COR-L47 (cell line): ENCODE measurements around the gene TAS1R1.
"Not testable (repeated sequence)": the region's sequence is repeated elsewhere in the genome, so short reads cannot be mapped to it uniquely, and the experiment has no call there.

Experiments
- DNase-seq: peaks from one replicate; lab custom pipeline; 2025; lab: John Stamatoyannopoulos, UW

TAS1R1 gene

DNA sequence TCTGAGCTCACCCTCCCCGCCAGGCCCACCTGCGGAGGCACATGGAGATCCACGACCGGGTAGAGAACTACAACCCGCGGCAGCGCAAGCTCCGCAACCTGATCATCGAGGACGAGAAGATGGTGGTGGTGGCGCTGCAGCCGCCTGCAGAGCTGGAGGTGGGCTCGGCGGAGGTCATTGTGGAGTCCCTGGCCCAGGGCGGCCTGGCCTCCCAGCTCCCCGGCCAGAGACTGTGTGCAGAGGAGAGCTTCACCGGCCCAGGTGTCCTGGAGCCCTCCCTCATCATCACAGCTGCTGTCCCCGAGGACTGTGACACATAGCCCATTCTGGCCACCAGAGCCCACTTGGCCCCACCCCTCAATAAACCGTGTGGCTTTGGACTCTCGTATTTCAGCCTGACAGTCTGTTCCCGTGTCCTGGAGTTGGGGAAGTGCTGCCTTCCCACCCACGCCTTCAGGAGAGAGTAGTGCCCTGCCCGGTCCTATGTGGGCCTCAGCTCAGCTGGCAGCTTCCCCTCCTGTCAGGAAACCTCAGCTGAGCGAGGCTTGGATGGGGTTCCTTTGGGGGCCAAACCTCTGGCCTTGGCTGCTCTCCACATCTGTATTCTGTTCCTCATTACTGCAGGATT, 33.9 kb downstream of the TAS1R1 start:
- no peak for DNase-seq

DNA sequence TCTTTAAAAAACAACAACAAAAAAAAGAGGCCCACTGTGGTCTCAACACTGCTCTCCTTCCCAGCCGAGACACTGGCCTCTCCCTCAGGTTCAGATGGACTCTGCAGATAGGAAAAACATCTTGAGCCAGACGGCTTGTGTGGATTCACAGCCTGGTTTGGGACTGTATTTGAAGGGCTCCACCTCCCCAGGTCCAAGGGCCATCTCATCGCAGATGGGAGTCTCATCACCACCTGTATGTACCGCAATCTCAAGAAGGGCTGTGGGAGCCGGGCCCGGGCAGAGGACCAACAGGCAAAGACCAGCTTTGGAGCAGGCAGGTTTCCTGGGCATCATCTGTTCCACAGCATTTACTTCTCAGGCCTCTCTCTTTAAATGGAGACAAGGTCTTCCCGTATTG, 34.9 kb downstream of the TAS1R1 start:
- DNase-seq: no peak

DNA sequence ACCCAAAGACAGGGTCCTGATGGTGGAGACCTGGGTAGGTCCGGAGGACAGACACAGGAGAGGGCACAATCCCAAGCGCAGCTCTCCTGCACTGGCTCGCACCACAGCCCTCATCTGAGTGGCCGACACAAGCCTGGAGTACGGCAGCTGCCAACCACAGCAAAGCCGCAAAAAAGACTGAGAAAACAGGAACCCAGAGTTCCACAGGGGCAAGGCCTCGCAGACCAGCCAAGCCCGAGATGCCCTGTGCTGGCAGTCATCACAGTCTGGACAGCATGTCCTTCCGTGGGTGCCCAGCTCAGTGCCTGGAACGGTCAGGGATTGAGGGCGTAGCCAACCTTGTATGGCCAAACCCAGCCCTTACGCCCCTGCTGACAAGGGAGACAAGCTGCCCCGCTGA, 36.1 kb downstream of the TAS1R1 start:
- DNase-seq: no peak

DNA sequence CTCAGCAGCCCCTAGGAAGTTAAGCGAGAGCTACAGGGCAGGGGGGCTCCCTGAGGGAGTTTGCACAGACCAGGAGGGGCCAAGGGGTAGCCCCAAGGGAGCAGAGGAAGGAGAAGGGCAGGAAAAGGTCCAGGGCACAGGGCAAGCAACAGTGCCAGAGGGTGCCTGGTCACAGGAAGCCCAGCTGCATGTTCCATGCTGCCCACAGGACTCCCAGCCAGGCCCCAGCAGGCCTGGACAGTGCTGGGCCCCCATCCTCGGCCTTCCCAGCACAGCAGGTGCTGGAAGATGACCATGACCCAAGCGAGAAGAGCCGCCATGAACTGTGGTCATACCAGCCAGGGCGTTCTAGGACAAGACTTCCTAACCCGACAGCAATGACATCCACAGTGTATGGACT, 36.5 kb downstream of the TAS1R1 start:
- no peak for DNase-seq

DNA sequence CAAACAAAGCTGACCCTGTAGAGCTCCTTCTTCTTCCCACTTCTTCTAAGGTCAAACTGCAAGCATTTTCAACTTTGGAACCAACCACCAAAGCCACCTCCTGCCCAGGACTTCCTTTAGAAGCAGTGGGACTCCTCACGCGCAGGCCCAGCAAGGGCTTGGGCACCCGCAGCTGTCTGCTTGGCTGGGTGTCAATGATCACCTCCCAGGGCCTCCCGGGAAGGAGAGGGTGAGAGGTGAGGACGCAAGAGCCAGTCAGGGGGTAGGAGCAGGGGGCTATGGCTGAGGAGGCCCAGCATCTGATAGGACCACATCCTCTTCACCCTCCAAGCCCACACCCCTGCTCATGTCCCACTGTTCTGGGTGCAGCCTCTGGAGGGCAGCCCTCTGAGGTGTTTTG, 37.3 kb downstream of the TAS1R1 start:
- DNase-seq: no peak

GRCh38 chr1:6592865-6593593, 37.9 kb downstream of the TAS1R1 start:
- no peak for DNase-seq

- no peak for DNase-seq
These were observed 38.7 kb downstream of the TAS1R1 start for GRCh38 chr1:6593810-6594209.

- DNase-seq: no peak
These were observed 40.1 kb downstream of the TAS1R1 start for GRCh38 chr1:6594977-6595740.

DNA sequence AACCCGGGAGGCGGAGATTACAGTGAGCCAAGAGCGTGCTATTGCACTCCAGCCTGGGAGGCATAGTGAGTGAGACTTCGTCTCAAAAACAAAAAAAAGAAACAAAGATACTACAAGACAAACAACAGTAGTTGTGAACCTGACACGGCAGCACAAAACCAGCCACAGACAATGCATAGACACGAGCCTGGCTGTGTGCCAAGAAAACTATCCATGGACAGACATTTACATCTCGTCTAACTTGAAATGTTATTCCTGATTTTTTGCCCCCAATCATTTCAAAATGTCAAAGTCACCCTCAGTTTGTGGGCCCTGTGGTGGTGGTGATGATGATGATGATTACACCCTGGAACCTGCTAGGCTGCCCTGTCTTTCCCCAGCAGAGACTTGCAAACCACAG, 41.2 kb downstream of the TAS1R1 start:
- DNase-seq: no peak

DNA sequence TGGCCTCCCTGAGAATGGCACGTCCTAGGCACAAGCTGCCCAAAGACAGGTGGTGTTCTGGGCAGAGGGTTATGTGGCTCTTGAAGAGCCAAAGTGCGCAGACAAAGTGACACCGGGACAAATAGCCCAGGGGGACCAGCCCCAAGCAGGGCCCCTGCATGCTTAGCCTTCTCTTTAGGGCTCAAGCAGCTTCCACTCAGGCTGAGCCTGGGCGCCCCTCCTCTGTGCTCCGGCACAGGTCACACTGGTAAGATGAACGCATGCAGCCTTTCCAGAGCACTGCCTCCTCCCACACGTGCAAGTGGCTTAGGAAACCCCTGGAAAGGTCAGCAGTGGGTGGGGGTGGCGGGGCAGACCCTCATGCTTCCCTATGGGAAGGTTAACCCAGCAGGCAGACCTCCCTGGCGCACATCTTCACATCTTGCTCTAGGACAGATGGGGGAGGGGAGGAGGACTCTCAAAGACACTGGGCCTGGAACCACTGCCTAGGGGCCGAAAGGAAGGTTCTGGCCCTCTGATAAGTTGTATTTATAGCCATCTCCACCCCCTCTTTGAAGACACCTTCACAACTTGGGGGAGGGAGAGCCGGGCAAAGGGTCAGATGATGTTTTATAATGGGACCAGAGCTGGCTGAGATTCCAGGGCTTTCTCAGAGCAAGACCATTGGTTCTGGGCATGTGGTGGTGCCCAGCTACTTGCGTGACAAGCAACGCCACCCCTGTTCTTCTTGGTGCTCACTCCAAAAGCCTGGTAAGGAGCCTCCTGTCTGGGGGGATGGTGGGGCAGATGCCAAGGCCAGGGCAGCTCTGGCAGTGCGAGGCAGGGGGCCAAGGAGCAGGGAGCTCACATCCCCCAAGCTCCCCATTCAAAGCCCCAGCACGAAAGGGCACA, 42.0 kb downstream of the TAS1R1 start:
- DNase-seq: no peak

GRCh38 chr1:6597777-6598131, 42.6 kb downstream of the TAS1R1 start:
- DNase-seq: no peak

DNA sequence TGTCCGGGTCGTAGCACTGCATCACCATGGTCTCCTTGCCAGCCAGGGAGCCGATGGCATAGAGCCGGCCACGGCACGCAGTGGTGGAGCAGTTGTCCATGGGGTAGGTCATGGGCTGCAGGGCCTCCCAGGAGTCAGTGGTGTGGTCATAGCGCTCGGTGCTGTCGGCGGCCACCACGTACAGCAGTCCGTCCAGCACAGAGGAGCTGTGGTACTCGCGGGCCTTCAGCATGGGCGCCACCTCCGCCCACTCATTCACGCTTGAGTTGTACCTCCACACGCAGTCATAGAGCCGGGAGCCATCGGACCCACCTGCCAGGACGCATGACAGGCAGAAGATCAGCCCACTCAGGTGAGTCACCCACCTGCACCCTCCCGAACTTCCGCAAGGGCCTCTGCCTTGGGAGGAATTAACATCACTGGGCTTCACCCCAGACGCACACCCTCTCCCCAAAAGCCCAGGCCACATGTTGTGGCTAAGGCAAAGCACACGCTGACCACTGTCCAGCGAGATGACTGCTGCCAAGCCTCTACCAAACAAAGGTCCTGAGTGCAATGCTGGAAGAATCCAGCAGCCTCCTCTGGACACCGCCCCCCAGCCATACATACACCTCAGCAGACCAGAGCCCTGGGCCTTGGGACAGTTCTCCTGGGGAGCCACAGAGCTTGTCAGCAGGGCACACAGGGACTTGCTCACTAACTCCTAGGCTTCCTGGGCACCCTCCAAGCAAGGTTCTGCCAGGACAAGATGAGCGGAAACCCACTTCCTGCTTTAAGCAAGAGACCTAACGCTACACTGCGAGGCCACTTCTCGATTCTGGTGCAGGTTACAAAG, 44.3 kb downstream of the TAS1R1 start:
- no peak for DNase-seq

DNA sequence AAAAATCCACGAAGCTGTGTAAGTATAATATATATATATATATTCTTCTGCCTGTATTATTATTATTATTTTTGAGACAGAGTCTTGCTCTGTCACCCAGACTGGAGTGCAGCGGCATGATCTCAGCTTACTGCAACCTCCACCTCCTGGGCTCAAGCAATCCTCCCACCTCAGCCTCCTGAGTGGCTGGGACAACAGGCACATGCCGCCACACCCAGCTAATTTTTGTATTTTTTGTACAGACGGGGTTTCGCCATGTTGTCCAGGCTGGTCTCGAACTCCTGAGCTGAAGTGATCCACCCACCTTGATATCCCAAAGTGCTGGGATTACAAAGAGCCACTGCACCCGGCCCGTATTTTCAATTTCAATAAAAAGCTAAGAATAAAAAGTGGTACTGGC, 44.9 kb downstream of the TAS1R1 start:
- not testable (repeated sequence) for DNase-seq

- no peak for DNase-seq
These were observed 45.4 kb downstream of the TAS1R1 start for GRCh38 chr1:6600410-6601048.

DNA sequence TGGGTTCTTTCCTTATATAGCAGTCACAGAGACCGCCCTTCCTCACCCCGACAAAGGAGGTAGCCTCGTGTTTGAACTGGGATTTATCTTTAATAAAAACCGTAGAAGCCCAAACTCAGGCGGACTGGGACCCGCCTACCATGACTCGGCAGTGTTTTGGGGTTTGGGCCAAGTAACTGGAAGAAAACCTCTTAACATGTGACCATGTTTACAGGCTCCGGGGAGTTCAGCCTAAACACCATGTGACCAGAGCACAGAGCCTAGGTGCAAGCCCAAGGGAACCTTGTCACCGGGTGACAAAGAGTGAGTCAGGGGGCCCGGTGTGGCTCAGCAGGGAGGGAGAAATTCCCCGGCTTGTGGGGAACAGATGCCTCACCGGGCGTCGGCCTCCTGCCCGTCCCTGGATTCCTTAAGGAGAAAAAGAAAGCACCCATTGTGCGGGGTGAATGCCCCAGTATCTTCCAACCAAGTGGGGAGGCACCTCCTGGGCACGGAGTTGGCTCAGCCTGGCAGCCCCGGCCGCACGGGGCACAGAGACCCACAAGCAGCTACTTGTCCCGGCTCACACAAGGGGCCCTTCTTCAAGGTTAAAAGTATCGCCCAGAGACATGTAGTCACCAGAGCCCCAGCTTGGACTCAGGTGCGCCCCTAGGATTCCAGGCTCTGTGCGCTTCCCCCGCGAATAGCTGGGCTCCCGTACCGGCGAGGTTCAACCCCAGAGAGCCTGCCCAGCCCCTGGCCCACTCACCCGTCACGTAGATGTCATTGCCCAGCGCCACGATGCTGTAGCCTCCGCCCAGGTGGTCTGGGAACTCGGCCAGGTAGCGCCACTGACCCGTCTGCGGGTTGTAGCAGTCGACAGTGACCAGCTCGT, 46.2 kb downstream of the TAS1R1 start:
- DNase-seq: peak; percentile 37

DNA sequence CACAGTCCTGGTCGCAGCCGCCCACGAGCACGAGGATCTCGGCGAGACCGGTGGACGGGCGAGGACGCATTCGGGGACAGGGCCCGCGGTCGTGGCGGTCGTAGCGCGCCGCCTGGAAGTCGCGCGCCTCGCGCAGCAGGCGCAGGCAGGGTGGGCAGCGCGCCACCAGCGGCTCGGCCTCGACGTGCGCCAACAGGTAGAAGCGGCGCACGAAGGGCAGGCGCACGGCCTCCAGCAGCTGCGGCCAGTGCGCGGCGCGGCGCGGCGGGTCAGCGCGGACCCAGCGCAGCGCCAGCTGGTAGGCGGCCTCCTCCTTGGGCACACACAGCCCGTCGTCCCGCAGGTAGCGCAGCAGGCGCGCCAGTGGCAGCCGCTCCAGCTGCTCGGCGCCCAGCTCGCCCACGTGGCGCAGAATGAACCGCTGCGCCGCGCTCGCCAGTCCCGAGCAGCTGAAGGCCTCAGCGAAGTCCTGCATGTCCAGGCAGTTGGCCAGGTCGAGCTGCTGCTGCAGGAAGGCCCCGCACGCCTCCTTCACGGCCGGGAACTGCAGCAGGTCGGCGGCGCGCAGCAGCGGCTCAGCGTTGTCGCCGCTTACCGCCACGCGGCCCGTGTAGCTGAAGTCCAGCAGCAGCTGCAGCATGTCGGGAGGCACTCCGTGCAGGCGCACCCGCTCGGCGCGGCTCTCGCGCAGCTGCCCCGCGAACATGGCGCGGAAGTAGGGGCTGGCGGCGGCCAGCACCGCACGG, 47.0 kb downstream of the TAS1R1 start:
- peak; percentile 63 for DNase-seq

DNA sequence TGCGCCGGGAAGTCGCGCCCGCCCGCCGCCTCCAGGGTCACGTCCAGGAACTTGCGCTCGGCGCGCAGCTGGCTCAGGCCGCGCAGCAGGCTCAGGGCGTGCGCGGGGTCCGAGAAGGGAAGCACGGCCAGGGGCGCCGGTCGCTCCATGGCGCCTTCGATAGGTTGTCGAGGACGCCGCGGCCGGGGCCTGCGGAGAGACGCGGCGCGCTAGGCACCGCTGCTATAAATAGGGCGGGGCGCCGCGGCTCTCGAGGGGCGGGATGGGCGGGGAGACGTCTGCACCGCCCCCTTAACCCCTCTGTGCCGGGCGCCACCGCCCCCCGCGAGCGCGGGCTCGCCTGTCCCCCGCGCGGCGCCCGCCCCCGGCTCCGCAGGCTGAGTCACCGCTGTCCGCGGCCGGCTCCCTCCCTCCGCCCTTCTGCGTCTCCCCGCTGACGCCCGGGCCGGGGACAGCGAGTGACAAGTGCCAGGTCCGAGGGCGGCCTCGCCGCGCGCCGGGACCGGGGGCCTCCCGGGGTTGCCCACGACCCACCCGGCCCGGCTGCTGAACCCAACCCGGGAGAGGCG, 47.6 kb downstream of the TAS1R1 start, which contains the start of gene KLHL21:
Gene KLHL21 (minus strand): TSS at position 201 of the 569 bp plus-strand sequence. CDS start 52 bp downstream, at position 149.
- peak; percentile 78 for DNase-seq

DNA sequence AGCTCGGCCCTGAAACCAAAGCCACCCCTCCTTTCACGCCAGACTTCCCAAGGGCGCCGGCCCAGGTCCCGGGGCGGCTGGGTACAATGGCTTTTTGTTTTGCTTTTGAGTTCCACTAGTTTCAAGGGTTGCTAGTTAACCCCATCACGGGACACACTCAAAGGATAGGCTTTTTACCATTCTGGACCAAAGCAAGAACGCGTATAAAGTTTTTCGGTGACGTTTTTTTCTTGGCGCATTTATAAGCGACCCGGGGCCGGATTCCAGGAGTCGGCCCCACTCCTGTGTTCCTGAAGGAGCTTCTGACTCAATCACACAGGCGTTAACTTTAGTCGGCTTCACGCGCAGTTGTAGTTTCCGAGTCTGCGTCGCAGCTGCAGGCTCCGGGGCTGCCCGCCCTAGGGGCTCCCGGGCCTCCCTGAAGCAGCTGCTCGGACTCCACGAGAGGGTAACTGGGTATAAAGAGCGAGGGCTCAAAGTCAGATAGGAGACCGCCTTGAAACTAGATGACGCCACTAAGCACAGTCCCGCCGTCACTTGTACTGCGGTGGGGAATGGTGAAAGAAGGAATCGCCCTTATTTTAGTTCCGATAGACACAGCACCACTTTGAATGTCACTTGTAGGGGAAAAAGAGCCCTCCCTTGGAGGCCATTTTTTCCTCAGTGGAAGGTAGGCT, 48.3 kb downstream of the TAS1R1 start:
- no peak for DNase-seq
